ENCODE results near the gene SERPINB5.
"Not testable (repeated sequence)": the region's sequence is repeated elsewhere in the genome, so short reads cannot be mapped to it uniquely, and the experiment has no call there.

SERPINB5 gene, protein sequence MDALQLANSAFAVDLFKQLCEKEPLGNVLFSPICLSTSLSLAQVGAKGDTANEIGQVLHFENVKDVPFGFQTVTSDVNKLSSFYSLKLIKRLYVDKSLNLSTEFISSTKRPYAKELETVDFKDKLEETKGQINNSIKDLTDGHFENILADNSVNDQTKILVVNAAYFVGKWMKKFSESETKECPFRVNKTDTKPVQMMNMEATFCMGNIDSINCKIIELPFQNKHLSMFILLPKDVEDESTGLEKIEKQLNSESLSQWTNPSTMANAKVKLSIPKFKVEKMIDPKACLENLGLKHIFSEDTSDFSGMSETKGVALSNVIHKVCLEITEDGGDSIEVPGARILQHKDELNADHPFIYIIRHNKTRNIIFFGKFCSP
- total RNA-seq: 0 to 2.0 (median 0) reads per million in 17 experiments

DNA sequence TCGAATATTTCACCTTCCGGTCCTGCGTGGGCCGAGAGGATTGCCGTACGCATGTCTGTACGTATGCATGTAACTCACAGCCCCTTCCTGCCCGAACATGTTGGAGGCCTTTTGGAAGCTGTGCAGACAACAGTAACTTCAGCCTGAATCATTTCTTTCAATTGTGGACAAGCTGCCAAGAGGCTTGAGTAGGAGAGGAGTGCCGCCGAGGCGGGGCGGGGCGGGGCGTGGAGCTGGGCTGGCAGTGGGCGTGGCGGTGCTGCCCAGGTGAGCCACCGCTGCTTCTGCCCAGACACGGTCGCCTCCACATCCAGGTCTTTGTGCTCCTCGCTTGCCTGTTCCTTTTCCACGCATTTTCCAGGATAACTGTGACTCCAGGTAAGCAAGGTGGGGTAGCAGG lies at the start of gene SERPINB5:
SERPINB5 (plus strand) TSS at position 291 of the 400 bp plus-strand sequence. CDS start 7,471 bp downstream, outside the sequence.
- no peak for DNase-seq

GRCh38 chr18:63427558-63427957 lies 49.2 kb upstream of the SERPINB5 start:
- peak in 2 of 4 experiments; percentile 21 to 23 for DNase-seq

DNA sequence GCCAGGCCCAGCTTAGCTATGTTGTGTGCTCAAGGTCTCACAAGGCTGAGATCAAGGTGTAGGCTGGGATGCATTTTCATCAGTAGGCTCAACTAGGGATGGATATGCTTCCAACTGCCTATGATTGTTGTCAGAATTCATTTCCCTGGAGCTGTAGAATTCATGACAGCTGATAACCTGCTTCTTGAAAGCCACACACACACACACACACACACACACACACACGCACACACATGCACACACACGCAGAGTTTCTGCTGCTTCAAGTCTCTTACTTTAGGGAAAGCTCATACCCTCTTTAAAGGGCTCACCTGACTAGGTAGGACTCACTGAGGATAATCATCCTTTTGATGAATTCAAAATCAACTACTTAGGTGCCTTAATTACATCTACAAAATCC lies 46.2 kb upstream of the SERPINB5 start:
- DNase-seq: no peak

DNA sequence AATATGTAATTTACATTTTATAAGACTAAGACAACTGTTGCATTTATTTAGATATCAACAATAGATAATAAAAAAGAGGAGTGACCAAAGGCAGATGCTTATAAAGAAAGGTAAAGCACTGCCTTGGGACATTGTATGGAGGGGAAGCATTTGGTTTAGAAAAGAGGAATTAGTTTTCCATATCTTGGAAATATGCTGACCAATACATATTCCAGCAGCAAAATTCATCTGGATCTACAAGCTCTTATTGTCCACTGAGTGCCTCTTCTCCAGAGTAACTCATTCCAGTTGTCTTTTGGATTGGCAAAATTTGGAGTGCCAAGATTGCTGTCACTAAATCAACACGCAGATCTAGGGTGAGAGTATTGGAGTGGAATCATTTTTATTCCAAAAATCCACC lies 45.6 kb upstream of the SERPINB5 start:
- DNase-seq: no peak

- no peak for DNase-seq
Measured at GRCh38 chr18:63433334-63433866, 43.4 kb upstream of the SERPINB5 start.

DNA sequence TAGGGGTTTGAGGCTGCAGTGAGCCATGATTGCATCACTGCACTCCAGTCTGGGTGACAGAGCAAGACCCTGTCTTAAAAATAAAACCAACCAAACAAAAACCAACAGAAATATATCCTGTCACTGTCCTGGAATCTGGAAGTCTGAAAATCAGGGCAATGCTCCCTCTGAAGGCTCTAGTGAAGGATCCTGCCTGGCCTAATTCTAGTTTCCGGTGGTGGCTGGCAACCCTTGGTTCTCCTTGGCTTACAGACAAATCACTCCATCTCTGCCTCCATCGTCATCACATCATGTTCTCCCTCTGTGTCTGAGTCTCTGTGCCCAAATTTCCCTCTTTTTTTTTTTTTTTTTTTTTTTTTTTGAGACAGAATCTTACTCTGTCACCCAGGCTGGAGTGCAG lies 38.6 kb upstream of the SERPINB5 start:
- DNase-seq: no peak

GRCh38 chr18:63439334-63439733 lies 37.4 kb upstream of the SERPINB5 start:
- DNase-seq: peak; percentile 67 to 78 (median 68)

DNA sequence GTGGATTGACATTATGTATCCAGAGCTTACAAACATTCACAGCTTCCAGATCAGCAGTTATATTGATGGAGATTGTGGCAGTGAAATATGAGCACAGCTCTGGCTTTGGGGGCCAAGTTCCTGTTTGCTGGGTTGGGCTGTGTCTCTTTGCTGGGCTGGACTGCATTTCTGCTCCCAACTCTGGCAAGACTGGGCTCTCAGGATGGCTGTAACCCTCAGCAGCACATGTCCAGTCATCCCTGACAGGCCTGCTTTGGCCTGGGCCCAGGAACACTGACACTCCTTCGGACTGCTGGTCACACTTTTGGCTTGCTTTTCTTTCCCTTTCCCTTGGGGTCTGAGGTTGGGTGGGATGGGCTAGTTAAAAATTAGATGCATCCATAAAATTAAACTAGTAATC lies 36.5 kb upstream of the SERPINB5 start:
- peak in 1 of 4 experiments; percentile 14 for DNase-seq

DNA sequence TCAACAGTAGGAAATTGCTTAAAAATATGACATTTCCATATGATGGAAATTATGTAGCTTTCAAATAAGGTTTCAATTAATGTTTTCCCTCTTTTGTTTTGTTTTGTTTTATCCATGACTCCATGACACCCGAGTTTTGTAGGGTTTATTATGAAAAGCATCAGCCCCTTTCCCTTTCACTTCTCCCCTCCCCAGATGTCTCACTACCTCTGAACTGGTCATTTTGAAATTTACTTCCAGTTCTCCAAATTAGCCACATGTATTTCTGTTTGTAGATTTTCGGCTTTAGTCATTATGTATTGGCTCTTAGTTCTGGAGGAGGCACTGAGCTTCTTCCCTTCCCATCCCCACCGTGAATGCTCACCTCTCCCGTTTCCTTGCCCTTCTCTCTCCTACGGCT lies 35.9 kb upstream of the SERPINB5 start:
- peak; percentile 43 to 73 (median 60) for DNase-seq

- DNase-seq: peak in 1 of 4 experiments; percentile 21
Measured at GRCh38 chr18:63443829-63444228, 32.9 kb upstream of the SERPINB5 start.

DNA sequence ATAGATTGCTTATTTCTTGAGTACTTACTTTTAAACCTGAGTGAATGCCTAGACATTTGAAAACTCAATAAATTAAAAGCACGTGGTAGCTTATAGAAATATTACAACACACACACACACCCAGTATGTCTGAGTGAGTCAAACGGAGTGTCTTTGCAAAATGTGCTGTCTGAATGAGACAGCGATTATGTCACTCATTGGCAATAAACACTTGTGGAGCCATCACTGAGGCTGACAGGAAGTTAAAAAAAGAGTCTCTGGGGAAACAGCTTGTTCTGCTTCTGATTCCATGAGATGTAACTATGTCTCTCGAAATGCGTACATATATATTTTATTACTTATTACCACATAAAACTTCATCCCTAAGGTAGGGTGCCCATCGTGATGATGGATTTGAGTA lies 32.2 kb upstream of the SERPINB5 start:
- DNase-seq: peak; percentile 77 to 97 (median 90)

GRCh38 chr18:63445037-63445436 lies 31.7 kb upstream of the SERPINB5 start:
- peak in 1 of 4 experiments; percentile 11 for DNase-seq

DNA sequence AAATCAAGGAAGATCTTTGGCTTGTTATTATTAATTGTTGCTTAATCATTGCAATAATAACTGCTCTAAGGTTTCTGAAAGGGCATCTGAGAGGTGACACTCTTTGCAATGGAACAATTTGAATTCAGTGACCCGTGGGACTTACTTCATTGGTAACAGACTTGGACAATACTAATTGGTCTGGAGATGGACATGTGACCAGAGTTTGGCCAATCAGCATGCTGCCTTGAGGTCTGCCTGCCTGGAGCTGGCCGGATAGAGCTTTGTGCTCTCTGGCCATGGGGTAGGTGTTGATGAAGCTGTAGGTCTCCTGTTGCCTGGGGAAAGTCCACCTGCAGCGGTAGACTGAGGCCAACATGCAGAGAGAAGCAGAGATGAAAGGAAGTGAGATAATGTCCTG lies 30.5 kb upstream of the SERPINB5 start:
- DNase-seq: no peak

GRCh38 chr18:63447066-63447465 lies 29.7 kb upstream of the SERPINB5 start:
- no peak for DNase-seq

- DNase-seq: no peak
Measured at GRCh38 chr18:63449426-63449825, 27.3 kb upstream of the SERPINB5 start.

- no peak for DNase-seq
Measured at GRCh38 chr18:63451799-63452660, 24.7 kb upstream of the SERPINB5 start.

DNA sequence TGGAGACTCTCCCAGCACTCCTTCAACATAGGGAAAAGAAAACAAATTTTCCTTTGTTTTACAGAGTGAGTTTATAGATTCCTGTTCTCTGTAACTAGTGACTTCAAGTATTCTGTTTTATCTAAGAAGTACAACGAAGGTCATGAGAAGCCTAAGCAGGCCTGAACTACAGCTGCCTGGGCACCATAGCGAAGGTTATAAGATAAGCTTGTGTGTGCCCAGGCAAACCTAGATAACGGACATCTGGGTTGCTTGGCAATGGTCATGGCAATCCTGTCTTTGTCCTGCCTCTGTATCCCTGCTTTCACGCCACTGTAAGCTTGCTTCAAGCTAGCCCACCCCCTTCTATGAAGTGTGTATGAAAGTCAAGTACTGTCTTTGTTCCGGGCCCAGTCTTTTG lies 24.0 kb upstream of the SERPINB5 start:
- DNase-seq: not testable (repeated sequence)

DNA sequence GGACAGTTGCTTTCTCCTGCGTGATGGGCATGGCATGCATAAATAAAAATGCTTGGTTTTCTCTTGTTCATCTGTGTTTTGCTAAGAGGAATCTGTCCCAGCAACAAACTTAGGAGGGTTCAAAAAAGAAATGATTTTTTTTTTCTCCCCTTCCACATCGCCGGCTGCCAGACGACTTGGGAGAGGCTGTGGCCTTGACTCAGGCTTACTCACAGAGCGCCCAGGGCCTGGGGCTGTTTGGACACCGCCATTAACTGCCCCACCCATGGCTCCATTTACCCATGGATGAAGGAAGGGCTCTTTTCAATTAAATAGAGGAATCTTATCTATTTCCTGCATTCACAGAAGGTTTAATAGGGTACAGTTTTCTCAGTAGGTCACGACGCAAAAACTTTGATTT lies 22.3 kb upstream of the SERPINB5 start:
- DNase-seq: no peak

GRCh38 chr18:63457977-63458376 lies 18.8 kb upstream of the SERPINB5 start:
- no peak for DNase-seq

GRCh38 chr18:63460414-63460813 lies 16.3 kb upstream of the SERPINB5 start:
- no peak for DNase-seq

DNA sequence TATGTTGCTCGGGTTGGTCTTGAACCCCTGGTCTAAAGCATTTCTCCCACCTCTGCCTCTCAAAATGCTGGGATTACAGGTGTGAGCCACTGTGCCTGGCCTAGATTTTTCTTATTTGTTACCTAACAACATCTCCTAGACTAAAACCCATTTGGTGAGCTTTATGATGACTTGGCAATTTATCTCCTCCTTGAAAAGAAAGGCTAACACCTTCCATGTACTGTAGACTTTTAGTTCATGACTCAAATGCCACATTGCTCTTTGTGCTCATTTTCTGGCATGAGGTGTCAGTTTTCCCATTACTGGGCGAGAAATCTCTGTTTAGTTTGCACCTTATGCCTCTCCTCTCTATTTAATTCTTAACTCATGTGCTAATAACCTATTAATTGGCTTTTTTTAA lies 12.3 kb upstream of the SERPINB5 start:
- no peak for DNase-seq

DNA sequence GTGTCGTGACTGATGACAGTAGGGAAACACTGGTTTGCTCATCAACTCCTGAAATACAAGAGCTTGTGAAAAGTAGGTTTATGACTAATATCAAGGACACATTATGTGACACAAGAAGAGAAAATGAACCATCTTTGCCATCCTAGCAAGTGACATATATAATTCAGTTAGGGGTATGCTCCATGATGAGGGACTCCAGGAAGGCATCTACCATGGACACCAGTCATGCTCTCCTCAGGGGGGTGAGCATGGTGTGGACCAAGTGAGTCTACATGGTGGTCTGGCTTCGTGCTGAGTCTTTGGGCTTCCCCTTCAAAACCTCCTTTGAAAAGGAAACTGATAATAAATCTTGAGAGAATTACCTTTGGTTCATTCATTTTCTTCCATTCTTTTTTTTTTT lies 11.7 kb upstream of the SERPINB5 start:
- DNase-seq: no peak

DNA sequence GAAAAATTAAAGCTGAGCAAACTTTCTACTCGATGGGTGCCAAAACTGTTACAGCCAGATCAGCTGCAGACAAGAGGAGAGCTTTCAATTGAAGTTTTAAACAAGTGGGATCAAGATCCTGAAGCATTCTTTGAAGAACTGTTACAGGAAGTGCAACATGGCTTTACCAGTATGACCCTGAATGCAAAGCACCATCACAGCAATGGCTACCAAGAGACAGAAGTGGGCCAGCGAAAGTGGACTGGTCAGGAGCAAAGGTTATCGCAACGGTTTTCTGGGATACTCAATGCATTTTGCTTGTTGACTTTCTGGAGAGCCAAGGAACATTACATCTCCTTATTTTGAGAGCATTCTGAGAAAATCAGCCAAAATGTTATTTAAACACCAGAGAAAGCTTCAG lies 9.1 kb upstream of the SERPINB5 start:
- no peak for DNase-seq
